CD4-positive, alpha-beta T cell (primary cell): ENCODE results near the gene ZNF445. TPM values are rescaled to one million over a fixed set of nuclear protein-coding genes. Genes with fewer than 3 reads are reported as not detected.
"Not testable (repeated sequence)": the region's sequence is repeated elsewhere in the genome, so short reads cannot be mapped to it uniquely, and the experiment has no call there.

ENCODE experiments used
- ATAC-seq: fragments of 200-7000 bp; cut with Tn5 transposase; one replicate; pipeline ENCODE4 v1.10.0; 2022; ENCODE audit warnings: mild to moderate bottlenecking; ENCODE audit not compliant: poor library complexity
- CTCF ChIA-PET: fragments of 350-600 bp; sonication (Branson Sonifier 250); formaldehyde crosslinking; loops from one replicate; lab custom pipeline; 2021; ENCODE audit warnings: antibody characterized with exemption, inconsistent platforms; lab: Charles Lee
- POLR2A ChIA-PET: fragments of 350-600 bp; sonication (Branson Sonifier 250); formaldehyde crosslinking; loops from one replicate; lab custom pipeline; 2021; ENCODE audit warnings: antibody characterized with exemption, inconsistent platforms; lab: Charles Lee
- DNase-seq, 14 experiments: peaks; one replicate each; pipeline ENCODE4 v3.0.0-alpha.2; 2013 to 2020; ENCODE audit warnings: mixed read lengths in 2 of 14
- H3K27ac ChIP-seq, 2 donors: one replicate each; pipeline versions ENCODE4 v1.5.1 to v1.7.0; 2013; ENCODE audit warnings: low read length in 2 of 2, low read depth in 1 of 2, mild to moderate bottlenecking in 1 of 2
- H3K27me3 ChIP-seq, 2 experiments: 1 replicate in 1 of 2; 2 replicates in 1 of 2; pipeline versions ENCODE4 v1.6.1 to v1.7.0; 2013; ENCODE audit warnings: low read length in 2 of 2, control low read depth in 1 of 2, mild to moderate bottlenecking in 1 of 2, moderate library complexity in 1 of 2; ENCODE audit not compliant: insufficient read depth in 2 of 2, control insufficient read depth in 1 of 2
- H3K36me3 ChIP-seq: one replicate; pipeline ENCODE4 v1.6.1; 2013; ENCODE audit warnings: low read length, control low read depth; ENCODE audit not compliant: insufficient read depth
- H3K4me1 ChIP-seq: one replicate; pipeline ENCODE4 v1.6.1; 2013; ENCODE audit warnings: low read length, control low read depth; ENCODE audit not compliant: insufficient read depth
- H3K4me3 ChIP-seq: one replicate; pipeline ENCODE4 v1.5.1; 2013; ENCODE audit warnings: mild to moderate bottlenecking, low read length, moderate library complexity
- H3K9me3 ChIP-seq, 2 experiments: 1 replicate in 1 of 2; 2 replicates in 1 of 2; pipeline versions ENCODE4 v1.6.1 to v1.7.0; 2013; ENCODE audit warnings: low read length in 2 of 2, mild to moderate bottlenecking in 2 of 2, control low read depth in 1 of 2, moderate library complexity in 1 of 2; ENCODE audit not compliant: control insufficient read depth in 1 of 2, insufficient read depth in 1 of 2
- H3K27ac Mint-ChIP-seq: one replicate; pipeline ENCODE4 v1.8.0; 2020; ENCODE audit warnings: mixed read lengths
- H3K27me3 Mint-ChIP-seq: one replicate; pipeline ENCODE4 v1.8.0; 2021; ENCODE audit warnings: mixed read lengths
- H3K36me3 Mint-ChIP-seq: one replicate; pipeline ENCODE4 v1.8.0; 2021; ENCODE audit warnings: low read depth, mixed read lengths
- H3K4me1 Mint-ChIP-seq: one replicate; pipeline ENCODE4 v1.8.0; 2021; ENCODE audit warnings: low read depth, mixed read lengths
- H3K4me3 Mint-ChIP-seq: one replicate; pipeline ENCODE4 v1.8.0; 2020; ENCODE audit warnings: mild to moderate bottlenecking, mixed read lengths
- H3K9me3 Mint-ChIP-seq: one replicate; pipeline ENCODE4 v1.8.0; 2020; ENCODE audit warnings: mixed read lengths
- CTCF ChIP-seq: fragments of 200-600 bp; IDR thresholded peaks from one replicate; pipeline ENCODE4 v1.8.0; 2022; ENCODE audit warnings: antibody characterized with exemption, mild to moderate bottlenecking
- intact Hi-C, 2 experiments: fragments of 100-400 bp; cut with DNase I in 1 of 2; cut with micrococcal nuclease in 1 of 2; formaldehyde crosslinking; loops; one replicate each; pipeline versions ENCODE4 v1.15.1 to v1.9.0; 2023 to 2025; cut with DNase I, micrococcal nuclease
- total RNA-seq, 174 experiments: library from RNA in 2 of 174; stranded (reverse) in 2 of 174; gene quantifications; one replicate each; pipeline ENCODE4 v1.2.3 and lab custom pipeline; 2021 to 2026

Gene ZNF445
- total RNA-seq, 2 experiments from 2014 or later, result 6.1 to 6.6 TPM

- H3K27ac ChIP-seq, result no peak overlapping the region
- H3K4me3 ChIP-seq, result no peak overlapping the region
- Mint-ChIP-seq H3K27me3 (no peaks in the 10 kb centered on the region), H3K4me1 (no peaks in the 10 kb centered on the region), H3K27ac (no peak overlapping the region), H3K4me3 (no peak overlapping the region), H3K36me3 (peaks cover 26% of the 10 kb centered on the region), H3K9me3 (no peaks in the 10 kb centered on the region)
- ChIA-PET CTCF (interaction anchor here (1.1 kb wide), 1 partner anchor 9 kb away, joined by 4 read pairs; no protein-coding TSS in a partner anchor), POLR2A (no interaction called here)
- no peaks in the 10 kb centered on the region for H3K9me3 ChIP-seq
- H3K27me3 ChIP-seq, result no peaks in the 10 kb centered on the region
- no peaks in the 10 kb centered on the region for H3K4me1 ChIP-seq
- DNase-seq (no peak), ATAC-seq (no peak)
- intact Hi-C loops, result no loop called here
- TF ChIP-seq CTCF, result no peak
- peaks cover 3% of the 10 kb centered on the region for H3K36me3 ChIP-seq
Observed at GRCh38 chr3:44400771-44401170, 76.7 kb downstream of the ZNF445 start.

GRCh38 chr3:44398853-44399252 is 78.6 kb downstream of the ZNF445 start:
- no peak overlapping the region for H3K4me3 ChIP-seq
- POLR2A ChIA-PET, result interaction anchor here (0.6 kb wide), 1 partner anchor 10 kb away, joined by 3 read pairs; no protein-coding TSS in a partner anchor
- CTCF ChIA-PET, result no interaction called here
- H3K4me1 ChIP-seq, result no peaks in the 10 kb centered on the region
- H3K9me3 Mint-ChIP-seq, result no peaks in the 10 kb centered on the region
- H3K9me3 ChIP-seq, result no peaks in the 10 kb centered on the region
- H3K27ac ChIP-seq, result no peak overlapping the region
- ATAC-seq (no peak), DNase-seq (no peak)
- TF ChIP-seq CTCF, result no peak
- peaks cover 3% of the 10 kb centered on the region for H3K36me3 ChIP-seq
- no peak overlapping the region for H3K4me3 Mint-ChIP-seq
- no peak overlapping the region for H3K27ac Mint-ChIP-seq
- no peaks in the 10 kb centered on the region for H3K27me3 Mint-ChIP-seq
- intact Hi-C loops, result no loop called here
- H3K27me3 ChIP-seq, result no peaks in the 10 kb centered on the region
- peaks cover 26% of the 10 kb centered on the region for H3K36me3 Mint-ChIP-seq
- H3K4me1 Mint-ChIP-seq, result no peaks in the 10 kb centered on the region

- H3K9me3 ChIP-seq, DNase-seq, ATAC-seq, CTCF ChIA-PET, H3K4me1 ChIP-seq, H3K27ac Mint-ChIP-seq, H3K4me3 ChIP-seq, H3K27ac ChIP-seq, H3K4me1 Mint-ChIP-seq, H3K9me3 Mint-ChIP-seq, H3K36me3 ChIP-seq, H3K4me3 Mint-ChIP-seq, H3K27me3 Mint-ChIP-seq, H3K27me3 ChIP-seq, intact Hi-C loops, POLR2A ChIA-PET: not testable (repeated sequence)
- H3K36me3 Mint-ChIP-seq, result peaks cover 26% of the 10 kb centered on the region
Observed at GRCh38 chr3:44398271-44398670, 79.2 kb downstream of the ZNF445 start.
